ENCODE measurements around the gene GCNA. TPM values are rescaled to one million over a fixed set of nuclear protein-coding genes. Genes with fewer than 3 reads are reported as not detected.

The GCNA gene
- total and polyA plus RNA-seq, 10 of the 15 experiments (the other 5 are each of a cell fraction or from before 2014, with no cell fraction given) = 0.37 to 1.6 (median 0.90) TPM

- ChIA-PET CTCF (interaction anchor here (0.6 to 1.5 kb wide), 2 partner anchors 96 to 220 kb away, joined by 3 to 4 read pairs; no protein-coding TSS in a partner anchor), POLR2A (interaction anchor here (0.6 kb wide), 1 partner anchor 21 kb away, joined by 3 read pairs; no protein-coding TSS in a partner anchor), RAD21 (ENCODE audit: unreplicated experiment) (no interaction called here), SMC1A (ENCODE audit: uncharacterized antibody, unreplicated experiment) (interaction anchor here (0.7 kb wide), 1 partner anchor 14 kb away, joined by 3 read pairs; no protein-coding TSS in a partner anchor)
- H3K27me3 ChIP-seq (replicated peaks in 1 of 2; ENCODE audit: control insufficient read depth in 2 of 2, insufficient read depth in 2 of 2, low read length in 1 of 2) = no peaks in the 10 kb centered on the region
- no peaks in the 10 kb centered on the region for H3K79me2 ChIP-seq (ENCODE audit: control insufficient read depth, insufficient read depth, low read length)
- 94% methylated on average over 3 of the region's 3 CpGs for WGBS (ENCODE audit: insufficient coverage, insufficient replicate concordance, low lambda C conversion rate, missing lambda C conversion rate)
- DNase-seq (ENCODE audit: low read depth, low spot score) (no peak), FAIRE-seq (no peak), ATAC-seq (no peak)
- BruUV-seq (replicated peaks) = no TSS peak
- no peak overlapping the region for H2AFZ ChIP-seq (ENCODE audit: control insufficient read depth, low read depth, low read length)
- H3K27ac ChIP-seq (ENCODE audit: control insufficient read depth, insufficient read depth) = no peak overlapping the region
- intact Hi-C loops (cut with micrococcal nuclease; ENCODE audit: unreplicated experiment) (loop anchor here (10.0 kb wide), 1 partner anchor 121 kb away; no protein-coding TSS in a partner anchor), in situ Hi-C loops (cut with MboI) (loop anchor here (5.0 kb wide), 1 partner anchor 96 kb away; no protein-coding TSS in a partner anchor)
- H3K4me1 ChIP-seq (ENCODE audit: control insufficient read depth, insufficient read depth, low read length) = no peaks in the 10 kb centered on the region
- no peaks in the 10 kb centered on the region for H4K20me1 ChIP-seq (ENCODE audit: control insufficient read depth, insufficient read depth)
- peaks cover 0 to 9% of the 10 kb centered on the region in 2 experiments; a peak in 3 of 4 replicates for H3K36me3 ChIP-seq (ENCODE audit: control insufficient read depth in 2 of 2, insufficient read depth in 2 of 2, low read length in 1 of 2)
- H3K9ac ChIP-seq (ENCODE audit: control insufficient read depth, insufficient read depth, low read length) = no peak overlapping the region
- no peak for TF ChIP-seq SIN3A (IDR thresholded peaks at IDR 0.05; ENCODE audit: low read depth, low read length)
- TF ChIP-seq BMI1 (IDR thresholded peaks at IDR 0.05; ENCODE audit: borderline replicate concordance) = no peak
- TF ChIP-seq TARDBP (IDR thresholded peaks at IDR 0.05; ENCODE audit: borderline replicate concordance) = no peak
- TF ChIP-seq SRF (IDR thresholded peaks at IDR 0.05; ENCODE audit: low read depth in 2 of 2, low read length in 2 of 2) = no peak
- no peak for TF ChIP-seq PAX8 (IDR thresholded peaks at IDR 0.05)
- no peak for TF ChIP-seq ELK1 (IDR thresholded peaks at IDR 0.05; ENCODE audit: low read depth, low read length)
- no peak for TF ChIP-seq MLLT1 (IDR thresholded peaks at IDR 0.05)
- no peak for TF ChIP-seq EGR1 (IDR thresholded peaks at IDR 0.05; ENCODE audit: borderline replicate concordance in 1 of 2, low read depth in 2 of 2, low read length in 2 of 2)
- no peak overlapping the region for H3K4me2 ChIP-seq (ENCODE audit: control insufficient read depth, insufficient read depth)
- no peak overlapping the region for H3K4me3 ChIP-seq
- no peaks in the 10 kb centered on the region for H3K9me3 ChIP-seq (replicated peaks; ENCODE audit: control insufficient read depth, insufficient read depth, low read length)
These were observed 22.2 kb upstream of the GCNA start for GRCh38 chrX:71556036-71556435.
